ENCODE results near the gene NNAT.

Gene NNAT

DNA sequence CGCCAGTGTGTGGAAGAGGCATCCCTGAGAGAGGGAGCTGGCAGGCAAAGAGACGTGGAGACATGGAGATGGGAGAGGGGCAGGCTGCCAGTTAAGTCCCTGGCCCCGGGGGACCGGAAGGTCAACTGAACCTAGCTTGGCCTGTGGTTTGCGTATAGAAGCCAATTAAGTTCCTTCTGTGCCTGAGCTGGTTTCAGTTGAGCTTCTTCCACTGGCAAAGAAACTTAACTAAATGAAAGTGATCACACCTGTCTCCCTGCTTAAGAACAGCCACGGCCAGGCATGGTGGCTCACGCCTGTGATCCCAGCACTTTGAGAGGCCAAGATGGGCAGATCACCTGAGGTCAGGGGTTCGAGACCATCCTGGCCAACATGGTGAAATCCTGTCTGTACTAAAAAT is 26.7 kb upstream of the NNAT start:
- TF ChIP-seq, protein P1, sequence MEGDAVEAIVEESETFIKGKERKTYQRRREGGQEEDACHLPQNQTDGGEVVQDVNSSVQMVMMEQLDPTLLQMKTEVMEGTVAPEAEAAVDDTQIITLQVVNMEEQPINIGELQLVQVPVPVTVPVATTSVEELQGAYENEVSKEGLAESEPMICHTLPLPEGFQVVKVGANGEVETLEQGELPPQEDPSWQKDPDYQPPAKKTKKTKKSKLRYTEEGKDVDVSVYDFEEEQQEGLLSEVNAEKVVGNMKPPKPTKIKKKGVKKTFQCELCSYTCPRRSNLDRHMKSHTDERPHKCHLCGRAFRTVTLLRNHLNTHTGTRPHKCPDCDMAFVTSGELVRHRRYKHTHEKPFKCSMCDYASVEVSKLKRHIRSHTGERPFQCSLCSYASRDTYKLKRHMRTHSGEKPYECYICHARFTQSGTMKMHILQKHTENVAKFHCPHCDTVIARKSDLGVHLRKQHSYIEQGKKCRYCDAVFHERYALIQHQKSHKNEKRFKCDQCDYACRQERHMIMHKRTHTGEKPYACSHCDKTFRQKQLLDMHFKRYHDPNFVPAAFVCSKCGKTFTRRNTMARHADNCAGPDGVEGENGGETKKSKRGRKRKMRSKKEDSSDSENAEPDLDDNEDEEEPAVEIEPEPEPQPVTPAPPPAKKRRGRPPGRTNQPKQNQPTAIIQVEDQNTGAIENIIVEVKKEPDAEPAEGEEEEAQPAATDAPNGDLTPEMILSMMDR (IDR thresholded peaks at IDR 0.05) = no peak

DNA sequence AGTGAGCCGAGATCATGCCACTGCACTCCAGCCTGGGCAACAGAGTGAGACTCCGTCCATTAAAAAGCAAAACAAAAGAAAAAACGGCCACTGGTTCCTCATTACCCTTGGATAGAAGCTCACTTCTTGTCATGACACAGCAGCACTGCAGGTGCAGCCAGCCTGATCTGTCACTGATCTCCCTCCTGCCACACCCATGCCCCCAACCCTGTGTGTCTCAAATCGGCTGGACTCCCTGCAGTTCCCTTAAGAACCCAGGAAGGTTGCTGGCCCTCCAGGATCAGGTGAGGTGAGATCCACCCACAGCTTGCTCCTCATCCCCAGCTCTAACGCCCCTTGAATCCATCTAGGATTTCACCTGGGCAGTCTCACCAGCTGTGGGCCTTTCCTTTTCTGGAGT is 26.3 kb upstream of the NNAT start:
- TF ChIP-seq, protein P1 (IDR thresholded peaks at IDR 0.05) = no peak

DNA sequence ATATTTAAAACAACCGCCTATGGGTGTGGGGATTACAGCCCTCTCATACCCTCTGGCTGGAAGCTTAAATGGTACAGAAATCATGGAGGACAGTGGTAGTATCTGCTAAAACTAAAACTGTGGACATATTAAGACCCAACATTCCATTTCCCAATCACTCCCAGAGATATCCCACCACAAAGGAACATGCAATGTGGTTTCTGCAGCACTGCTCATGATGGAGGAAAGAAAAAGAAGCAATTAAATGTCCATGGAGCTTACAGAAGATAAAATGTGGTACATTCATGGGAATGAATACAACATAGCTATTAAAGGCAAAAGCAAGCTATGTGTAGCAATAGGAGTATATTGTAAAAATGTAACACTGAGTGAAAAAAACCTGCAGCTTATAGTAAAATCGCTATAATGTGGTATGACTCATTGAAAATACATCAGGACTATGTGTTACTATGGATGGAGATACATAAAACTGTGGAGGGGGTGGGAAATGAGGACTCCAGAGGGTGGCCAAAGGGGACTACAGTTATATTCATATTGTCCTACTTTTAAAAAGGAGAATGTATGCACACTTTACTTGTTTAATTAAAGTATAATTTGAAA is 22.9 kb upstream of the NNAT start:
- TF ChIP-seq, protein P1 (IDR thresholded peaks at IDR 0.05) = no peak

DNA sequence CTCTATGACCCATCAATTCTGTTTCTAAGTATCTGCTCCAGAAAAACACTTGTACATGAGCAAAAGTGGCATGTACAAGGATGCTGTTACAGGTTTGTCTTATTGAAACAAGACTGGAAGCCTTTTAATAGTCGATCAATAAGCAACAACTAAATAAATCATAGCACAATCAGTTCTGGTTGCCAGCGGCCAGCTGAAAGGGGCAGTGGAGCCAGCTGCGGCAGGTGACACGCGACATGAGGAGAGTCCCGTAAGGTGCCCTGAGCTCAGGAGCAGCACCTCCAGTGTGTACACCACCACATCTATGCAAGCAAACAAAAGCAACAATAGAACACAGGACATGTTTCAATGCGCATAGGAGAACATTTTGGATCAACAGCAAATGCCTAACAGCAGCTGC is 20.7 kb upstream of the NNAT start:
- TF ChIP-seq, protein P1 (IDR thresholded peaks at IDR 0.05) = no peak

DNA sequence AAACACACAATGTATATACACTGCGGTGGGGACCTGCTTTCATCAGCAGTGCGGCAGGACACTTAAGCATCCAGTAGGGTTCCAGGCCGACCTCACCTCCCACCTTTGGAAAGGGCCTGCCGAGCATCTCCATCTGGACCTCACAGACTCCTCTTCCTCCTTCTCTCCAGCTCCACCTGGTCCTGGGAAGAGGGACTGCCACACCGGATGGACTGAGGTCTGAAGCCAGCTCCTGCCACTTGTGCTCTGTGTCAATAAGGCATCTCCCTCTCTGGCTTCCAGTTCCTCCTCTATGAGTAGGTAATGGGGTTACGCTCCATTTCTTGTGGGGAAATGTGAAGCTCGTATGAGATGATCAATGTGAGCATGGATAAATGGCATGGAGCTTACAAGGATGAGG is 19.1 kb upstream of the NNAT start:
- TF ChIP-seq, protein P1 (IDR thresholded peaks at IDR 0.05) = no peak

DNA sequence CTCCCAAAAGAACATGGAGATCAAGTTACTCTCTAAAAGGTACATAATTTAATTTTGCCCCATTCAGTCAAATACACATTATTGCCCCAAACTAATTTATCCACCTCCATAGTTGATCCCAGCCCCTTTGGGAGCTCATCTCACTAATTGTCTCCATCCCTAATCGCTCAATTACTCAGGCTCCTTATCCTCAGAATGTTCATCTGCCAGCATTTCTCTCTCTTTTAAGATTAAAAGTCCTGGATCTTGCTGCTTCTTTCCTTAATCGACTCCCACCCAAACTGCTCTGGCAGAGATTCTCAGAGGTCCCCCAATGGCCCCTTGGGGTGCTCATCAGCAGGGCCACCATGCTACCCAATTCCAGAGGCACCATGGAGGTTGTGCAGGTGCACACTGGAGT is 18.4 kb upstream of the NNAT start:
- TF ChIP-seq, protein P1 (IDR thresholded peaks at IDR 0.05) = no peak

DNA sequence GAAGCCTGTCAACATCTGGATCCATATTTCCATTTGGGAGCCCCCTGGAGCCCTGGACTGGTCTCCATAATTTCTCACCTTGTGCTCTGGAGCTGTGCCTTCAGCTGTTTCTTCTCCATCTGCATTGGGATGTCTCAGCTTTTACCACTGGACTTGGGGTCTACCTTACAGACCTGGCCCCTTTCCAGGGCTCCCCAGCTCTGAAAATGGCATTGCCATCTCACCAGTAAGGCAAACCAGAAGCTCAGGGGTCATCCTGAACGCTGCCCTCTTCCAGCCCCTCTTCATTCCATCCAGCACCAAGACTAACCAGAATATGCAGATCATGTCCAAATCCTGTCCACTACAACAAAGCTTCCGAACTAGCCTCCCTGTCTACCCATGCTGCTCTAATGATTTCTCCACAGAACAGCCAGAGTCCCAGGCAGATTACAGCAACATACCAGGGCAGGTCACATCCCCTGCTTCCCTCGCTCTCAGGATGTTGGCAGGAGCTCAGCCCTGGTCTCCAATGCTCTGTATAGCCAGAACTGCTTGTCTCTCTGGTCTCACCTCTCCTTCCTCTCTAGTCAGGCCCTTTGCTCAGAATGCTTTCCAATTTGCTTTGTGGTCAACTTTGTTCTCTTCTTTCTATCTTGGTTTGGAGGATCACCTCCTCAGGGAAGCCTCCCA is 17.7 kb upstream of the NNAT start:
- TF ChIP-seq, protein P1 (IDR thresholded peaks at IDR 0.05) = no peak

All from LNCAP (cell line).